WERI-Rb-1 (cell line): ENCODE measurements around the gene ZSCAN10.
A peak's percentile ranks its signal among the peaks of the same experiment; 100 is the strongest.
"Not testable (repeated sequence)": the region's sequence is repeated elsewhere in the genome, so short reads cannot be mapped to it uniquely, and the experiment has no call there.

ENCODE experiments used
- DNase-seq: peaks from one replicate; pipeline ENCODE4 v3.0.0-alpha.2; 2020
- H3K27ac ChIP-seq: fragments of 250-450 bp; sonication (Bioruptor Pico); 2 replicates; pipeline ENCODE4 v1.5.1; 2020; ENCODE audit warnings: mild to moderate bottlenecking, moderate library complexity
- H3K27me3 ChIP-seq: fragments of 250-450 bp; sonication (Bioruptor Pico); 2 replicates; pipeline ENCODE4 v1.5.1; 2021; ENCODE audit warnings: mild to moderate bottlenecking, low read depth, moderate library complexity; ENCODE audit not compliant: insufficient read depth, severe bottlenecking
- H3K36me3 ChIP-seq: fragments of 250-450 bp; sonication (Bioruptor Pico); 2 replicates; pipeline ENCODE4 v1.5.1; 2020; ENCODE audit warnings: mild to moderate bottlenecking, moderate library complexity
- H3K4me3 ChIP-seq: 2 replicates; pipeline ENCODE4 v1.5.1; 2011; ENCODE audit warnings: low read depth, mild to moderate bottlenecking, control low read depth, low read length
- H3K9me3 ChIP-seq: fragments of 250-450 bp; sonication (Bioruptor Pico); 2 replicates; pipeline ENCODE4 v1.5.1; 2021; ENCODE audit warnings: mild to moderate bottlenecking, moderate library complexity; ENCODE audit not compliant: severe bottlenecking
- CTCF ChIP-seq: IDR thresholded peaks from 2 replicates; pipeline ENCODE4 v1.5.1; 2011; ENCODE audit warnings: low read depth, mild to moderate bottlenecking, control low read depth, inconsistent platforms, low read length

Gene ZSCAN10

GRCh38 chr16:3072576-3073263, 26.4 kb downstream of the ZSCAN10 start:
- H3K4me3 ChIP-seq, H3K9me3 ChIP-seq, H3K36me3 ChIP-seq, DNase-seq, H3K27me3 ChIP-seq, H3K27ac ChIP-seq: not testable (repeated sequence)
- peak; percentile 24; the same call in 1 of the 2 replicates for TF ChIP-seq CTCF

GRCh38 chr16:3072148-3072547, 26.9 kb downstream of the ZSCAN10 start:
- H3K36me3 ChIP-seq, DNase-seq, H3K27me3 ChIP-seq, H3K9me3 ChIP-seq, H3K4me3 ChIP-seq, H3K27ac ChIP-seq: not testable (repeated sequence)

- DNase-seq, result no peak
- no peak overlapping the region for H3K4me3 ChIP-seq
- H3K9me3 ChIP-seq, result no peaks in the 10 kb centered on the region
- no peak for TF ChIP-seq CTCF
- no peak overlapping the region for H3K27ac ChIP-seq
- no peaks in the 10 kb centered on the region for H3K27me3 ChIP-seq
- no peaks in the 10 kb centered on the region for H3K36me3 ChIP-seq
These were observed 27.4 kb downstream of the ZSCAN10 start for GRCh38 chr16:3071655-3072054.

GRCh38 chr16:3070608-3071111, 28.4 kb downstream of the ZSCAN10 start:
- Histone ChIP-seq H3K9me3 (no peaks in the 10 kb centered on the region), H3K27me3 (no peaks in the 10 kb centered on the region)

GRCh38 chr16:3069146-3069545, 29.9 kb downstream of the ZSCAN10 start:
- not testable (repeated sequence) for H3K4me3 ChIP-seq, H3K9me3 ChIP-seq, H3K36me3 ChIP-seq, DNase-seq, H3K27me3 ChIP-seq, H3K27ac ChIP-seq

More at GRCh38 chr16:3070608-3071111, 28.4 kb downstream of the ZSCAN10 start:
- H3K36me3 ChIP-seq, result no peaks in the 10 kb centered on the region
- H3K27ac ChIP-seq, result no peak overlapping the region
- no peak overlapping the region for H3K4me3 ChIP-seq
- no peak for TF ChIP-seq CTCF
- no peak for DNase-seq

- no peaks in the 10 kb centered on the region for H3K36me3 ChIP-seq
- H3K27ac ChIP-seq, result no peak overlapping the region
- H3K4me3 ChIP-seq, result no peak overlapping the region
- no peak for TF ChIP-seq CTCF
- no peaks in the 10 kb centered on the region for H3K9me3 ChIP-seq
- DNase-seq, result no peak
- no peaks in the 10 kb centered on the region for H3K27me3 ChIP-seq
These were observed 30.6 kb downstream of the ZSCAN10 start for GRCh38 chr16:3068487-3068886.

GRCh38 chr16:3066440-3066748, 32.7 kb downstream of the ZSCAN10 start:
- Histone ChIP-seq H3K9me3 (no peaks in the 10 kb centered on the region), H3K36me3 (no peaks in the 10 kb centered on the region), H3K4me3 (no peak overlapping the region), H3K27me3 (no peaks in the 10 kb centered on the region), H3K27ac (no peak overlapping the region; the same call in 1 of the 2 replicates)
- DNase-seq, result no peak
- TF ChIP-seq CTCF, result no peak
